ENCODE measurements around the gene ATF4. TPM values are rescaled to one million over a fixed set of nuclear protein-coding genes. Genes with fewer than 3 reads are reported as not detected.
"Not testable (repeated sequence)": the region's sequence is repeated elsewhere in the genome, so short reads cannot be mapped to it uniquely, and the experiment has no call there.

ATF4 gene
- total RNA-seq, 1 donor from 2014 or later = 193 TPM

DNA sequence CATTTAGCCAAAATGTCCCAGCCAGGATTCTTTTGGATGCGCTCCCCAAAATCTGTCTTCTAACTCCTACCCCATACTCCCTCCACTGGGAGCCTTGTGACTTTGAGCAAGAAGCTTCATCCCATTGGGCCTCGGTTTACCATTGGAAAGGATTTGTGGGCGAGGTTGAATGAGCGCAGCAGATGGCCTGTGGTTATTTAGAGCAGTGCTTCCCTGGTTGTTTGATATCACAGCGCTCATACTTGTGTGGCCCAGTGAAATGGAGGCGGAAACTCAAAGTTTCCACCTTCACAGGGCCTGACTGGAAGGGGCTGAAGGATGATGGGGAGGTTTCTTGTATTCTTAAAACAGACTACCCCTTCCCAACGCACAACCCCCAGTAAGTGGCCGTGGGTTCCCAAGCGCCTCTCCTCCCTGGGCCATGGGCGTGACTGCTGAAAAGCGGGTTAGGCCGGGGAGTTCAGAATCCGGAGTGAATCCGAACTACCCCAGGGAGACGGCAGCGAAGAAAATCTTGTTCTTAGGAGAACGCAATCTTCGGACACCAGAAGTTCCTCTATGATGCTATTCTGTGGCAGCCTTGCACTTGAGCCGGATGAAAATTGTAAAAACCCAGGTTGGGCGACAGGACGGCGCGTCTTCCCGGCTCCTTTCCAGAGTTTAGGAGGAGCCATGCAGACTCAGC, 1.2 kb upstream of the ATF4 start:
- intact Hi-C loops (cut with micrococcal nuclease) = loop anchor here (10.0 kb wide), 1 partner anchor 174 kb away; the partner anchor contains the start of gene SYNGR1
- TF ChIP-seq, protein P1, sequence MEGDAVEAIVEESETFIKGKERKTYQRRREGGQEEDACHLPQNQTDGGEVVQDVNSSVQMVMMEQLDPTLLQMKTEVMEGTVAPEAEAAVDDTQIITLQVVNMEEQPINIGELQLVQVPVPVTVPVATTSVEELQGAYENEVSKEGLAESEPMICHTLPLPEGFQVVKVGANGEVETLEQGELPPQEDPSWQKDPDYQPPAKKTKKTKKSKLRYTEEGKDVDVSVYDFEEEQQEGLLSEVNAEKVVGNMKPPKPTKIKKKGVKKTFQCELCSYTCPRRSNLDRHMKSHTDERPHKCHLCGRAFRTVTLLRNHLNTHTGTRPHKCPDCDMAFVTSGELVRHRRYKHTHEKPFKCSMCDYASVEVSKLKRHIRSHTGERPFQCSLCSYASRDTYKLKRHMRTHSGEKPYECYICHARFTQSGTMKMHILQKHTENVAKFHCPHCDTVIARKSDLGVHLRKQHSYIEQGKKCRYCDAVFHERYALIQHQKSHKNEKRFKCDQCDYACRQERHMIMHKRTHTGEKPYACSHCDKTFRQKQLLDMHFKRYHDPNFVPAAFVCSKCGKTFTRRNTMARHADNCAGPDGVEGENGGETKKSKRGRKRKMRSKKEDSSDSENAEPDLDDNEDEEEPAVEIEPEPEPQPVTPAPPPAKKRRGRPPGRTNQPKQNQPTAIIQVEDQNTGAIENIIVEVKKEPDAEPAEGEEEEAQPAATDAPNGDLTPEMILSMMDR (IDR thresholded peaks at IDR 0.05; ENCODE audit: borderline replicate concordance) = no peak
- H3K27ac ChIP-seq (replicated peaks) = peak overlapping the region; percentile 99
- no peaks in the 10 kb centered on the region for H3K9me3 ChIP-seq (replicated peaks)
- no peaks in the 10 kb centered on the region for H3K27me3 ChIP-seq (ENCODE audit: low read depth)
- peaks cover 56% of the 10 kb centered on the region for H3K36me3 ChIP-seq
- H3K4me3 ChIP-seq = peak overlapping the region; percentile 92
- H3K4me1 ChIP-seq = peaks cover 67% of the 10 kb centered on the region
- DNase-seq = no peak

DNA sequence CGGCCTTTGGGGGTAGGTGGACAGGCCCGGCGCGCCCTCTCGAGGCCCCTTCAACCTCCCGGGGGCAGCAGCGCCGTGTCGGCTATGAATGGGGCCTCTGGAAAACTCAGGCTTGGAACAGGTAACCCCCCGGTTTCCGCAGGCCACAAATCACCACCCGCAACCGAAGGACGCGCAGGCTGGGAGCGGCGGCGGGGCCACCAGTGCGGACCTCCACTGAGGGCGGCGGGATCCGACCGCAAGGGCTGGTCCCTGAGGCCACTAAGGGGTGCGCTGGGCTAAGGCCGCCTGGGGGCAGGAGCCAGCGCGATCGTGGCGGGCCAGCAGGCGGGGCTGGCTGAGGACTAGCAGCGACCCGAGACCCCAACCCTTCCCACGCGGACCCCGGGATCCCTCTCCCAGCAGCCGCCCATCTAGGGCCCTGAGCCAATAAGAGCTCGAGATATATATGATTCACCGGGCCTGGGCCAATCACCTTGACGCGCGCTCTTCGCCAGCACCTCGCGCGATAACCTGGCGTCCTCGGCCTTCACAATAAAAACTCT, 609 bp upstream of the ATF4 start:
- peak; percentile 98 for DNase-seq
- Histone ChIP-seq H3K4me3 (peak overlapping the region; percentile 92), H3K9me3 (replicated peaks) (no peaks in the 10 kb centered on the region), H3K36me3 (peaks cover 56% of the 10 kb centered on the region), H3K4me1 (peaks cover 67% of the 10 kb centered on the region), H3K27me3 (ENCODE audit: low read depth) (no peaks in the 10 kb centered on the region), H3K27ac (replicated peaks) (peak overlapping the region; percentile 99)
- intact Hi-C loops (cut with micrococcal nuclease) = loop anchor here (10.0 kb wide), 1 partner anchor 175 kb away; the partner anchor contains the start of gene SYNGR1
- TF ChIP-seq, protein P1 (IDR thresholded peaks at IDR 0.05; ENCODE audit: borderline replicate concordance) = peak; percentile 54

DNA sequence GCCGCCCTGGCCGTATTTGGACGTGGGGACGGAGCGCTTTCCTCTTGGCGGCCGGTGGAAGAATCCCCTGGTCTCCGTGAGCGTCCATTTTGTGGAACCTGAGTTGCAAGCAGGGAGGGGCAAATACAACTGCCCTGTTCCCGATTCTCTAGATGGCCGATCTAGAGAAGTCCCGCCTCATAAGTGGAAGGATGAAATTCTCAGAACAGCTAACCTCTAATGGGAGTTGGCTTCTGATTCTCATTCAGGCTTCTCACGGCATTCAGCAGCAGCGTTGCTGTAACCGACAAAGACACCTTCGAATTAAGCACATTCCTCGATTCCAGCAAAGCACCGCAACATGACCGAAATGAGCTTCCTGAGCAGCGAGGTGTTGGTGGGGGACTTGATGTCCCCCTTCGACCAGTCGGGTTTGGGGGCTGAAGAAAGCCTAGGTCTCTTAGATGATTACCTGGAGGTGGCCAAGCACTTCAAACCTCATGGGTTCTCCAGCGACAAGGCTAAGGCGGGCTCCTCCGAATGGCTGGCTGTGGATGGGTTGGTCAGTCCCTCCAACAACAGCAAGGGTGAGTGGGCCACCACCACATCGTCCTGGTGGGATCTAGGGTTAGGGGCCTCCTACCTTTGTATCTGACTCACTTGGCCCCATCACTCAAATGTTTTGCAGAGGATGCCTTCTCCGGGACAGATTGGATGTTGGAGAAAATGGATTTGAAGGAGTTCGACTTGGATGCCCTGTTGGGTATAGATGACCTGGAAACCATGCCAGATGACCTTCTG, 934 bp downstream of the ATF4 start:
- Histone ChIP-seq H3K4me1 (peaks cover 75% of the 10 kb centered on the region), H3K4me3 (peak overlapping the region; percentile 92), H3K36me3 (peaks cover 45% of the 10 kb centered on the region), H3K27ac (replicated peaks) (peak overlapping the region; percentile 99)
- DNase-seq; H3K9me3 ChIP-seq (replicated peaks); intact Hi-C loops (cut with micrococcal nuclease); H3K27me3 ChIP-seq (ENCODE audit: low read depth): not testable (repeated sequence)

DNA sequence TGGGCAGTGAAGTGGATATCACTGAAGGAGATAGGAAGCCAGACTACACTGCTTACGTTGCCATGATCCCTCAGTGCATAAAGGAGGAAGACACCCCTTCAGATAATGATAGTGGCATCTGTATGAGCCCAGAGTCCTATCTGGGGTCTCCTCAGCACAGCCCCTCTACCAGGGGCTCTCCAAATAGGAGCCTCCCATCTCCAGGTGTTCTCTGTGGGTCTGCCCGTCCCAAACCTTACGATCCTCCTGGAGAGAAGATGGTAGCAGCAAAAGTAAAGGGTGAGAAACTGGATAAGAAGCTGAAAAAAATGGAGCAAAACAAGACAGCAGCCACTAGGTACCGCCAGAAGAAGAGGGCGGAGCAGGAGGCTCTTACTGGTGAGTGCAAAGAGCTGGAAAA, 1.7 kb downstream of the ATF4 start:
- Histone ChIP-seq H3K36me3 (peaks cover 42% of the 10 kb centered on the region), H3K27ac (replicated peaks) (peak overlapping the region; percentile 99), H3K4me1 (peaks cover 75% of the 10 kb centered on the region), H3K4me3 (peak overlapping the region; percentile 92)
- DNase-seq; intact Hi-C loops (cut with micrococcal nuclease); H3K27me3 ChIP-seq (ENCODE audit: low read depth); H3K9me3 ChIP-seq (replicated peaks): not testable (repeated sequence)

DNA sequence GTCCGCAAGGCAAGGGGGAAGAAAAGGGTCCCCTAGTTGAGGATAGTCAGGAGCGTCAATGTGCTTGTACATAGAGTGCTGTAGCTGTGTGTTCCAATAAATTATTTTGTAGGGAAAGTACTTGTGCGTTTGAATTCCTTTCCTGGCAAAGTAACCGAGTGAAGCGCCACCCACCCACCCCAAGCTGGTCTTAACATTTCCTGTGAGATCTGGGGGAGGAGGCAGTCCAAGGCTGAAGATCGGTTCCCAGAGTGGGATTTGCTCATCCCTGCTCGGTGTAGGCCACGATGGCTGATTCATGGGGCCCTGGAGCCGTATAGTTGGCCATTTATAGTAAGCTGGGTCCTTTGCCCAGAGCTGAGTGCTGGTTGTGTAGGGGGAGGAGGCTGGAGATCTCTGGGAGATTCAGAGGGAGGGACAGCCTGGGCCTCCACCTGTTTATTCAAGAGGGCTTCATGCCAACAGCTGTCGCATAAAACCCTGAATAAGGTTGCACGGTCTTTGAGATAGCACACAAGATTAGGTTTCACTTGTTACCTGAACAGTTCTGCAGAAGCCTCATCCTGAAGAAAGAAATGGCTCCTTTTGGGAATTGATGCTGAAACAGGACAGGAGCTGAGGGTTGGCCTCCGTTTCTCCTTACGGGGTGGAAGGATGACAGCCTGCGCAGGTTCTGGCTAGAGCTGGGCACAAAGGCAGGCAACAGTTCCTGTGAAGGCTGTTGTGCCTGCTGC, 2.4 kb downstream of the ATF4 start:
- DNase-seq = no peak
- intact Hi-C loops (cut with micrococcal nuclease) = no loop called here
- H3K27ac ChIP-seq (replicated peaks) = peak overlapping the region; percentile 99
- TF ChIP-seq, protein P1 (IDR thresholded peaks at IDR 0.05; ENCODE audit: borderline replicate concordance) = no peak
- H3K27me3 ChIP-seq (ENCODE audit: low read depth) = no peaks in the 10 kb centered on the region
- no peaks in the 10 kb centered on the region for H3K9me3 ChIP-seq (replicated peaks)
- peak overlapping the region; percentile 92 for H3K4me3 ChIP-seq
- peaks cover 80% of the 10 kb centered on the region for H3K4me1 ChIP-seq
- peaks cover 42% of the 10 kb centered on the region for H3K36me3 ChIP-seq

DNA sequence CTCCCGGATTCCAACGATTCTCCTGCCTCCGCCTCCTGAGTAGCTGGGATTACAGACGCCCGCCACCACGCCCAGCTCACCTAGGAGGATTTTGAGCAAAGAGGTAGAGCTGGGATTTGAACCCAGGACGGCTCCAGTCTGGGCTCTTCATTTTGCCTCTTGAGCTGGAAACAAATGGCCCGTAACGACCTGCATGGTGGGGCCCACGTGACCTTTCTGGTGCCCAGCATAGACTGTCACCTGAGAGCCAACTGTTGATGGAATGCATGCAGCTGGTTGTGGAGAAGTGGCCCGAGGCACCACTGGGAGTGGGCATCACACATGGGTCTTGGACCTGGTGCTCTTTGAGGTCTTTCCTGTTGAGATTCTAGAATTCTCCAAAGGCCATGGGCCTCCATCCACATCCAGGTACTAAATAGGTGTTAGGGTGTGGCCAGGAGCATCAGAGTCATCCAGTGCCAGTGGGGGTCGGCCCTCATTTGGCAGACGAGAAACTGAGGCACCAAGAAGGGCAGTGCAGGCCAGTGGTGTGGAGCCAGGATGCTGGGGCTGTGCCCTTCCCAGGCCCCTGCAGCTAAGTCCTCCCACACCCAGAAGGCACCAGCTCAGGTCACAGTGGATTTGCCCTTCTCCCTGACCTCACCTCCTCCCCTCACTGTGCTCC, 3.9 kb downstream of the ATF4 start:
- H3K4me3 ChIP-seq = peak overlapping the region; percentile 92
- peaks cover 47% of the 10 kb centered on the region for H3K36me3 ChIP-seq
- H3K27ac ChIP-seq (replicated peaks) = peak overlapping the region; percentile 99
- H3K4me1 ChIP-seq = peaks cover 82% of the 10 kb centered on the region
- H3K9me3 ChIP-seq (replicated peaks) = no peaks in the 10 kb centered on the region
- intact Hi-C loops (cut with micrococcal nuclease) = no loop called here
- DNase-seq = no peak
- no peaks in the 10 kb centered on the region for H3K27me3 ChIP-seq (ENCODE audit: low read depth)
- TF ChIP-seq, protein P1 (IDR thresholded peaks at IDR 0.05; ENCODE audit: borderline replicate concordance) = no peak

Data from left ventricle myocardium inferior (tissue), 1 donor.